SJSA1 (cell line): ENCODE data around the gene ENOX1. TPM values are rescaled to one million over a fixed set of nuclear protein-coding genes. Genes with fewer than 3 reads are reported as not detected.
A peak's percentile ranks its signal among the peaks of the same experiment; 100 is the strongest.

Source experiments
- DNase-seq, 2 experiments: peaks; one replicate each; pipeline ENCODE4 v3.0.0-alpha.2; 2015 to 2020; ENCODE audit warnings: low spot score in 2 of 2, low read depth in 1 of 2
- H3K27ac ChIP-seq: fragments of 250-450 bp; sonication (Bioruptor Pico); 2 replicates; pipeline ENCODE4 v1.5.1; 2020; ENCODE audit warnings: mild to moderate bottlenecking, moderate library complexity
- H3K27me3 ChIP-seq: fragments of 250-450 bp; sonication (Bioruptor Pico); replicated peaks from 2 replicates; pipeline ENCODE4 v1.5.1; 2020; ENCODE audit warnings: mild to moderate bottlenecking, moderate library complexity
- H3K36me3 ChIP-seq: fragments of 250-450 bp; sonication (Bioruptor Pico); 2 replicates; pipeline ENCODE4 v1.5.1; 2020; ENCODE audit warnings: mild to moderate bottlenecking
- H3K4me1 ChIP-seq: fragments of 250-450 bp; sonication (Bioruptor Pico); replicated peaks from 2 replicates; pipeline ENCODE4 v1.6.1; 2021; ENCODE audit warnings: mild to moderate bottlenecking
- H3K4me3 ChIP-seq: fragments of 250-450 bp; sonication (Bioruptor Pico); 2 replicates; pipeline ENCODE4 v1.5.1; 2020; ENCODE audit warnings: mild to moderate bottlenecking
- H3K9me3 ChIP-seq: fragments of 250-450 bp; sonication (Bioruptor Pico); replicated peaks from 2 replicates; pipeline ENCODE4 v1.5.1; 2020; ENCODE audit warnings: mild to moderate bottlenecking
- total RNA-seq: library from RNA; depleted of rRNA; stranded (reverse); fragments of >200 nt; shearing (Covaris generic); gene quantifications from 2 replicates; pipeline ENCODE4 v1.2.3, GENCODE V29; 2014

ENOX1 gene
- total RNA-seq, 1 experiment from 2014 or later: 1.3 TPM

- Histone ChIP-seq H3K4me3 (no peak overlapping the region), H3K27me3 (no peaks in the 10 kb centered on the region), H3K4me1 (peaks cover 6% of the 10 kb centered on the region; the same call in 1 of the 2 replicates), H3K36me3 (no peaks in the 10 kb centered on the region), H3K9me3 (no peaks in the 10 kb centered on the region), H3K27ac (no peak overlapping the region)
- no peak for DNase-seq
Measured at GRCh38 chr13:43377149-43377548, 409.6 kb downstream of the ENOX1 start.

DNA sequence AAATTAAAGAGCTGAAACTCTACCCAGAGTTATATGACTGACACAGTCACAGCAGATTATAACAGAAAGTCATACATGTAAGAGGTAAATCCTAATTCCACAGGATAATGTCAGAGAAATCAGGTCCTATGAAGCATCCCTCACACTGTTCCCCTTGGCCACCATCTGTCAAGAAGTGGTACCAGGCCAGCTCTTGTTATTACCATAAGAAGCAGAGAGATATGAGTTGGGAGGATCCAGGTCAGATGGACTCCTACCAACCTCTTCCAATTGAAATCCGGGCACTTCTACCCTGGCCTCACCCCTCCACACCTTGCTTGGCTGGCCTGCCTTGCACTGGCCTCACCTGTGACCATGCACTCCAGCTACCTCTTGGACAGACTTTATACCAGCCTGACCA is 410.2 kb downstream of the ENOX1 start:
- no peak for DNase-seq
- H3K4me3 ChIP-seq: no peak overlapping the region

DNA sequence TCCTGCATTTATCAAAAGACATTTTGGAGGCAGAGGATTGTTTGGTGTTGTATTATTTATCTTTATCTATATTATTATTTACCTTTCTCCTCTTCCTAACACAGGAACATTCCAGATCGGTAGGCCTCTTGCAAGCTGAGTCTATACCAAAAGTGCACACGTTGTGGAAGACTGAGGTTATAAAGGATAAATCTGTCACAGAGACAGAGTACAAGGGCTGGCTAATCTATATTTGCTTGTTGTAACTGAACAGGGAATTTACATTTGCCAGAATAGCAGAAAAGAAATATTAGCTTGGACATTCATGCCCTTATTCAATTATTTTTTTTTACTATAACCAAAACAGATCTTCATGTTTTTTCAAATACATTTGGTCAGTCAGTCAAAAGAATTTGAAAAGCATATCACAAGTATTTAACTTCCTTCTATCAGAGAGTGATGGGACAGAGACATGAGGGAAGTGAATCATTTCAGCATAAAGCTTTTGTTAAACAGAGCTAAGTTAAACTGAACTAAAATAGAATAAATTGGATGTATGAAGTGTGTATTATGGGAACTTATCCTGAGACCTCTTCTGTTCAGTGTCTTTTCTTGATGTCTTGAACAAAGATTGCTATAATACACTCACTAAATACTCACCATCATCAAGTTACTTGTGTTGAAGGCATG is 410.8 kb downstream of the ENOX1 start:
- H3K9me3 ChIP-seq: no peaks in the 10 kb centered on the region
- H3K4me1 ChIP-seq: peaks cover 6% of the 10 kb centered on the region; the same call in 1 of the 2 replicates
- no peak overlapping the region for H3K27ac ChIP-seq
- no peaks in the 10 kb centered on the region for H3K36me3 ChIP-seq
- no peak overlapping the region for H3K4me3 ChIP-seq
- no peaks in the 10 kb centered on the region for H3K27me3 ChIP-seq
- no peak for DNase-seq

More for the DNA sequence above, 410.2 kb downstream of the ENOX1 start:
- H3K4me1 ChIP-seq: peaks cover 6% of the 10 kb centered on the region; the same call in 1 of the 2 replicates
- H3K36me3 ChIP-seq: no peaks in the 10 kb centered on the region
- no peaks in the 10 kb centered on the region for H3K27me3 ChIP-seq
- H3K27ac ChIP-seq: no peak overlapping the region
- H3K9me3 ChIP-seq: no peaks in the 10 kb centered on the region

- Histone ChIP-seq H3K36me3 (no peaks in the 10 kb centered on the region), H3K9me3 (no peaks in the 10 kb centered on the region), H3K4me3 (no peak overlapping the region), H3K4me1 (peaks cover 6% of the 10 kb centered on the region; the same call in 1 of the 2 replicates), H3K27me3 (no peaks in the 10 kb centered on the region), H3K27ac (no peak overlapping the region)
- DNase-seq: peak in 1 of 2 experiments; percentile 20
Measured at GRCh38 chr13:43374621-43375020, 412.2 kb downstream of the ENOX1 start.

DNA sequence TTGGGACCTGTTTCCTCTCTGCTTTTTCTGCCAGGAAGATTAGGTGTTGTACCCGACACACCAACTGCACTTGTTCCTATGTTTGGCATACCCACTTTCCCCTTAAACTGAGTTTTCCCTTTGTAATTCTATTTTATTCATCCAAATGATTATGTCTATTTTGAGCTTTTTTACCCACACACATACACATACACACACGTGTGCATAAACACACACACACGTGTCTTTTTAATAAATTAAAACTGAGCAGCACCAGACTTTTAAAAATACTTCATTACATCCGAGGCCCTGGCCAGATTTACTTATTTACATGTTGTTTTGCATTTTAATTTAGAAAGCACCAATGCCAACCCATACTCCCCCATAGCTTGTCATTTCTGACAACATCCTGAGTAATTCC is 413.4 kb downstream of the ENOX1 start:
- H3K36me3 ChIP-seq: no peaks in the 10 kb centered on the region
- no peak overlapping the region for H3K27ac ChIP-seq
- H3K27me3 ChIP-seq: no peaks in the 10 kb centered on the region
- no peak overlapping the region for H3K4me3 ChIP-seq
- H3K9me3 ChIP-seq: no peaks in the 10 kb centered on the region
- peaks cover 15% of the 10 kb centered on the region for H3K4me1 ChIP-seq
- no peak for DNase-seq

- no peak overlapping the region for H3K4me3 ChIP-seq
Measured at GRCh38 chr13:43370842-43371241, 415.9 kb downstream of the ENOX1 start.

DNA sequence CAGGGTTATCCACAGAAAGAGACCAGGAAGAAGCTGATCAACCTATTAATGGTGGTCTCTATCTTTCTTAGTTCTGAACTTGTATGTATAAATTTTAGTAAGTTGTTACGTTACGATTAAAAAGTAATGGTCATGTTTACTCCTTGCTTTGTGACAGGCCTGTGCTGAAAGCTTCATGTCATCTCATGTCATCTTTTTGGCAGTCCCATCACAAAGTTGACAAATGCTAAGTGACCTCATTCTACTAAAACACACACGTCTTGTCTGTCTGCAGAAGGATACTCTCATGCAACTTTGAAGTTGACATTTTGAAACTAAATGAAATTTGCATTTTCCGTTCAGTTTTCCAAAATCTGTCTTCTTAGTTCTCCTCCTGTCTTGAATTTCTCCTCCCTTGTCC is 417.5 kb downstream of the ENOX1 start:
- Histone ChIP-seq H3K9me3 (no peaks in the 10 kb centered on the region), H3K27me3 (no peaks in the 10 kb centered on the region), H3K4me1 (peaks cover 32% of the 10 kb centered on the region), H3K36me3 (no peaks in the 10 kb centered on the region), H3K27ac (no peak overlapping the region), H3K4me3 (no peak overlapping the region)
- no peak for DNase-seq

More at GRCh38 chr13:43370842-43371241, 415.9 kb downstream of the ENOX1 start:
- Histone ChIP-seq H3K27ac (no peak overlapping the region), H3K36me3 (no peaks in the 10 kb centered on the region), H3K9me3 (no peaks in the 10 kb centered on the region), H3K4me1 (peaks cover 24% of the 10 kb centered on the region), H3K27me3 (no peaks in the 10 kb centered on the region)
- DNase-seq: no peak

DNA sequence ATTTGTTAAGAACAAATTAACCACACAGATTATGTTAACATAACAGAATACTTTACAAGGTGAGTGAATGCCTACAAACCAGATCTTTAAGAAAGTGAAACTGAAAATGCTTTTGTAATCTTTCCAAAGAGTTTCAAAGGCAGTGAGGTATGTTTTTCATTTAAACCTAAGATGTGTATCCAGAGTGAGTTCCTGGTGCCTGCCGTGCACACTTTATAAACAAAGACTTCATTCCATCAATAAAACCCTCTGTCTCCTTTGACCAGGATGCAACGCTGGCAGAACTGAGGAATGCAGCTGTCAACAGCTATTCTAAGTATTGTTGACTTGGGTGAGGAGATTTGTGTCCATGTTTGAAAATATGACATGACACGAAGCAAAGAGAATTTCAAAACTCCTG is 418.8 kb downstream of the ENOX1 start:
- H3K4me3 ChIP-seq: peak overlapping the region; percentile 2; the same call in 1 of the 2 replicates
- DNase-seq: peak; percentile 62 to 75

DNA sequence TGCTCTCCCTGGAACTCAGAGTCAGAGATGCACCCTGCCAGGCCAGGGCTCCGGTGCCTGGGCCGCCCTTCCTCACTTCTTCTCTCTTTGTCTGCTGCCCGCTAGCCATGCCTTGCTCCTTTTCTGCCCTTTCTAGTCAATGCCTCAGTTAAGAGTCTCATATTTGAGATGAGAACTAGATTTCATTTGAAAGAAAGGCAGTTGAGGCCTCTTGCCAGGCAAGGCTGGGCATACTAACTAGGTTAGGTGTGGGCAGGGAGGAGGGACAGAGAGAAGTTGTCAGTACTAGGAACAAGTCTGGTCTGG is 421.8 kb downstream of the ENOX1 start:
- Histone ChIP-seq H3K27me3 (no peaks in the 10 kb centered on the region), H3K4me1 (peaks cover 64% of the 10 kb centered on the region), H3K27ac (peak overlapping the region; percentile 75), H3K36me3 (no peaks in the 10 kb centered on the region), H3K9me3 (no peaks in the 10 kb centered on the region), H3K4me3 (no peak overlapping the region)
- no peak for DNase-seq

More for the DNA sequence above, 418.8 kb downstream of the ENOX1 start:
- no peaks in the 10 kb centered on the region for H3K9me3 ChIP-seq
- H3K4me1 ChIP-seq: peaks cover 45% of the 10 kb centered on the region
- peak overlapping the region; percentile 30; the same call in 1 of the 2 replicates for H3K27ac ChIP-seq
- no peaks in the 10 kb centered on the region for H3K27me3 ChIP-seq
- no peaks in the 10 kb centered on the region for H3K36me3 ChIP-seq

- peaks cover 64% of the 10 kb centered on the region for H3K4me1 ChIP-seq
- no peak overlapping the region for H3K4me3 ChIP-seq
- no peaks in the 10 kb centered on the region for H3K36me3 ChIP-seq
- H3K9me3 ChIP-seq: no peaks in the 10 kb centered on the region
- no peaks in the 10 kb centered on the region for H3K27me3 ChIP-seq
- H3K27ac ChIP-seq: peak overlapping the region; percentile 75
- peak; percentile 72 to 76 for DNase-seq
Measured at GRCh38 chr13:43364210-43365038, 422.3 kb downstream of the ENOX1 start.

GRCh38 chr13:43363156-43363953 is 423.4 kb downstream of the ENOX1 start:
- H3K36me3 ChIP-seq: no peaks in the 10 kb centered on the region
- H3K4me3 ChIP-seq: no peak overlapping the region
- peaks cover 53% of the 10 kb centered on the region for H3K4me1 ChIP-seq
- peak in 1 of 2 experiments; percentile 9 for DNase-seq
- H3K27ac ChIP-seq: peak overlapping the region; percentile 75
- no peaks in the 10 kb centered on the region for H3K9me3 ChIP-seq
- no peaks in the 10 kb centered on the region for H3K27me3 ChIP-seq

GRCh38 chr13:43362556-43362955 is 424.2 kb downstream of the ENOX1 start:
- Histone ChIP-seq H3K4me3 (no peak overlapping the region), H3K36me3 (no peaks in the 10 kb centered on the region), H3K27me3 (no peaks in the 10 kb centered on the region), H3K27ac (peak overlapping the region; percentile 75; the same call in 1 of the 2 replicates), H3K9me3 (no peaks in the 10 kb centered on the region), H3K4me1 (peaks cover 50% of the 10 kb centered on the region)
- no peak for DNase-seq

DNA sequence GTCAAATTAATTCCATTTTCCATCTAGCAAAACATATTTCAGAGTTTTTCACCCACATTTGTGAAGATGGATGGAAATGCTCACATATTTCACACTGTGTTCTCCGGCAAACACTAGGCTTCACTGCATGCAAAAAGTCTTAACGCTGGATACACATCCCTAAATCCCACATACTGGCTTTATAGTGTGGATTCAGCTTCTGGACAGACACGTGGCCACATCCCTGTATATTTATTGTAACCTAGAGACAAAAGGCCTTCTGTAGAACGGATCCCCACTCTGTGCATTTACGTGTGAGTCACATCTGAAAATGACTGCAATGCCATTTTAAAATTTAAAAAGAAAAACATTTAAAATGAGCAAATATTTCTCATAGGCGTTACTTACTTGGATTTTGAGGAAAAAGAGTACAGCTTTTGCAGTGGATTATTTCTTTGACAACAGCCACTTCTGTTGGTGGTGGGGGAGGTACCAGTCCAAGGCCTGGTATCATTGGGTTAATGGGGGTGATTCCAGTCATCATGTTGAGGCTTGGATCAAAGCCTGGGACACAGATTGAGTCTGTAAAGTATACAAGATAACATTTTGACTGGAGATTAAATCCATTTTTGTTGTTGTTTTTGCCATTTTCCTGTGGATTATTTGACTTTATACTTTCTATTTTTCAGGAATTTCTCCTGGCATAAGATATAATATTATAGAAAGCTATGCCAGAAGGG is 425.7 kb downstream of the ENOX1 start:
- no peak overlapping the region for H3K4me3 ChIP-seq
- no peaks in the 10 kb centered on the region for H3K9me3 ChIP-seq
- no peaks in the 10 kb centered on the region for H3K27me3 ChIP-seq
- peaks cover 46% of the 10 kb centered on the region for H3K4me1 ChIP-seq
- peak overlapping the region; percentile 24; the same call in 1 of the 2 replicates for H3K27ac ChIP-seq
- no peaks in the 10 kb centered on the region for H3K36me3 ChIP-seq
- peak in 1 of 2 experiments; percentile 30 for DNase-seq
